Endothelial cell of umbilical vein (primary cell): ENCODE data around the gene HTR7. TPM values are rescaled to one million over a fixed set of nuclear protein-coding genes. Genes with fewer than 3 reads are reported as not detected.

ENCODE experiments used
- BruUV-seq: library from RNA; stranded (reverse); fragments of 400-500 nt; replicated peaks from 2 replicates; lab custom pipeline; 2021; lab: Mats Ljungman, UMichigan
- CTCF ChIA-PET: fragments of 300-600, 350-600 bp; sonication (Branson Sonifier 250); formaldehyde crosslinking; loops from one replicate; lab custom pipeline; 2021; ENCODE audit warnings: antibody characterized with exemption, inconsistent platforms; lab: Charles Lee
- POLR2A ChIA-PET: fragments of 300-600, 350-600 bp; sonication (Branson Sonifier 250); formaldehyde crosslinking; loops from one replicate; lab custom pipeline; 2021; ENCODE audit warnings: antibody characterized with exemption, inconsistent platforms; lab: Charles Lee
- DNase-seq: peaks from one replicate; pipeline ENCODE4 v3.0.0-alpha.2; 2011; ENCODE audit warnings: low read depth, low spot score
- FAIRE-seq: peaks from 2 replicates; lab custom pipeline; 2011; peaks lifted over from hg19 to GRCh38; lab: Jason Lieb, UNC
- H2AFZ ChIP-seq: 2 replicates; pipeline ENCODE4 v1.6.0; 2012; ENCODE audit warnings: low read depth, low read length, control low read depth, inconsistent platforms
- H3K27ac ChIP-seq: 2 replicates; pipeline ENCODE4 v1.5.1; 2011; ENCODE audit warnings: low read depth, mild to moderate bottlenecking, control low read depth, low read length, moderate library complexity; ENCODE audit not compliant: insufficient read depth
- H3K27me3 ChIP-seq, 2 experiments: 2 replicates each; pipeline versions ENCODE4 v1.6.0 to v1.6.1; 2011; ENCODE audit warnings: low read length in 2 of 2, mixed read lengths in 1 of 2; ENCODE audit not compliant: control insufficient read depth in 2 of 2, insufficient read depth in 2 of 2
- H3K36me3 ChIP-seq, 2 experiments: 2 replicates in 1 of 2; 3 replicates in 1 of 2; pipeline ENCODE4 v1.5.1; 2011; ENCODE audit warnings: low read length in 2 of 2, mild to moderate bottlenecking in 1 of 2, moderate library complexity in 1 of 2; ENCODE audit not compliant: control insufficient read depth in 2 of 2, insufficient read depth in 2 of 2; ENCODE audit errors: extremely low read depth in 1 of 2
- H3K4me1 ChIP-seq: 3 replicates; pipeline ENCODE4 v1.5.1; 2011; ENCODE audit warnings: mild to moderate bottlenecking, low read length; ENCODE audit not compliant: control insufficient read depth, insufficient read depth; ENCODE audit errors: extremely low read depth
- H3K4me2 ChIP-seq: 2 replicates; pipeline ENCODE4 v1.6.1; 2011; ENCODE audit warnings: low read length, control low read depth, mixed read lengths; ENCODE audit not compliant: insufficient read depth
- H3K4me3 ChIP-seq, 3 experiments: fragments of 200-600 bp in 1 of 3; sonication (generic), shearing (Covaris generic) in 1 of 3; replicated peaks in 1 of 3; 2 replicates each; pipeline ENCODE4 v1.5.1; 2011 to 2016; ENCODE audit warnings: control low read depth in 3 of 3, low read length in 3 of 3, mild to moderate bottlenecking in 2 of 3, inconsistent platforms in 1 of 3, low read depth in 1 of 3, moderate library complexity in 1 of 3; ENCODE audit not compliant: insufficient read depth in 1 of 3
- H3K79me2 ChIP-seq: 2 replicates; pipeline ENCODE4 v1.6.0; 2012; ENCODE audit warnings: low read length, inconsistent platforms; ENCODE audit not compliant: control insufficient read depth, insufficient read depth
- H3K9ac ChIP-seq: replicated peaks from 2 replicates; pipeline ENCODE3; 2011; ENCODE audit warnings: low read length, control low read depth; ENCODE audit not compliant: insufficient read depth; ENCODE audit errors: extremely low read depth
- H3K9me1 ChIP-seq: replicated peaks from 3 replicates; pipeline ENCODE4 v1.6.0; 2011; ENCODE audit warnings: mild to moderate bottlenecking, low read length; ENCODE audit not compliant: control insufficient read depth, insufficient read depth; ENCODE audit errors: extremely low read depth
- H3K9me3 ChIP-seq: replicated peaks from 2 replicates; pipeline ENCODE4 v1.5.1; 2012; ENCODE audit warnings: low read length, inconsistent platforms; ENCODE audit not compliant: control insufficient read depth, insufficient read depth
- H4K20me1 ChIP-seq: replicated peaks from 2 replicates; pipeline ENCODE3; 2011; ENCODE audit warnings: mild to moderate bottlenecking, low read length; ENCODE audit not compliant: control insufficient read depth, insufficient read depth; ENCODE audit errors: extremely low read depth
- GATA2 ChIP-seq: IDR thresholded peaks from 2 replicates; pipeline ENCODE4 v1.7.0; 2011; ENCODE audit warnings: low read depth, mild to moderate bottlenecking, moderate library complexity, mixed read lengths, low read length; ENCODE audit not compliant: insufficient read length, insufficient read depth
- JUN ChIP-seq: IDR thresholded peaks from 2 replicates; pipeline ENCODE4 v1.6.1; 2011; ENCODE audit warnings: borderline replicate concordance, low read depth; ENCODE audit not compliant: insufficient read length, insufficient read depth
- POLR2AphosphoS5 ChIP-seq: IDR thresholded peaks from 2 replicates; pipeline ENCODE4 v1.6.1; 2012; ENCODE audit warnings: low read depth, mild to moderate bottlenecking, control low read depth, low read length, moderate library complexity; ENCODE audit not compliant: insufficient read depth
- dilution Hi-C: fragments of 300-500 bp; cut with MboI; formaldehyde crosslinking; loops from one replicate; pipeline ENCODE4 v1.15.0; 2019; ENCODE audit warnings: low sequenced_read_pairs; ENCODE audit not compliant: extremely low pct_ligation_motif_present
- intact Hi-C: fragments of 100-400 bp; cut with micrococcal nuclease; formaldehyde crosslinking; loops from one replicate; pipeline ENCODE4 v1.10.0; 2022
- polyA plus RNA-seq, 4 experiments: library from polyadenylated mRNA; depleted of rRNA in 3 of 4; stranded (reverse) in 3 of 4; unstranded in 1 of 4; fragments of >200 nt; gene quantifications; 2 replicates each; pipeline versions ENCODE4 v1.2.1 to v1.2.3, GENCODE V29; 2011 to 2012; ENCODE audit warnings: missing spikeins in 1 of 4
- small RNA-seq: library from RNA; depleted of rRNA; stranded (forward); fragments of <200 nt; gene quantifications from one replicate; pipeline ENCODE3, GENCODE V24; 2012; ENCODE audit warnings: low replicate concordance, low read depth; ENCODE audit not compliant: insufficient read depth, insufficient read length
- total RNA-seq: library from RNA; stranded (reverse); gene quantifications from 2 replicates; pipeline ENCODE4 v1.2.3, GENCODE V29; 2021

The HTR7 gene
- total and polyA plus RNA-seq, 2 donors (not counting 3 experiments of a cell fraction or from before 2014, with no cell fraction given) = 0.01 to 0.22 TPM

- FAIRE-seq = no peak
- dilution Hi-C loops = no loop called here
- POLR2A ChIA-PET = no interaction called here
- no TSS peak for BruUV-seq
- DNase-seq = no peak
- no peak overlapping the region for H3K27ac ChIP-seq
- H3K9me3 ChIP-seq = no peaks in the 10 kb centered on the region
- H3K4me1 ChIP-seq = no peaks in the 10 kb centered on the region
- H3K9me1 ChIP-seq = no peaks in the 10 kb centered on the region
- H3K27me3 ChIP-seq = no peaks in the 10 kb centered on the region
- no peak for TF ChIP-seq JUN
- TF ChIP-seq POLR2AphosphoS5 = no peak
- TF ChIP-seq GATA2 = no peak
- H3K9ac ChIP-seq = no peak overlapping the region
- H2AFZ ChIP-seq = no peak overlapping the region
- intact Hi-C loops = no loop called here
- H3K79me2 ChIP-seq = no peaks in the 10 kb centered on the region
- H3K4me3 ChIP-seq = no peak overlapping the region
- CTCF ChIA-PET = no interaction called here
- no peaks in the 10 kb centered on the region for H3K36me3 ChIP-seq
- H3K4me2 ChIP-seq = no peak overlapping the region
- H4K20me1 ChIP-seq = no peaks in the 10 kb centered on the region
Observed at GRCh38 chr10:90695915-90696676, 161.7 kb downstream of the HTR7 start.

Small RNA genes lying within 50 kb of the gene (small RNA-seq; reads per million reads assigned to genes)
- not detected for gene RF00019

Other genes with a start within 250 kb of the HTR7 start
- gene RPP30, start 13.9 kb upstream of the HTR7 start, total RNA-seq = 44.3 and 47.8 TPM in 2 replicates
- gene RPP30, start 13.9 kb upstream of the HTR7 start, polyA plus RNA-seq = 15.1 and 21.1 TPM in 2 replicates
- 591 and 664 TPM in 2 replicates for gene ANKRD1, start 63.0 kb upstream of the HTR7 start, total RNA-seq
- 527 and 593 TPM in 2 replicates for gene ANKRD1, start 63.0 kb upstream of the HTR7 start, polyA plus RNA-seq